Measurements from ENCODE around the gene HSPG2.
A peak's percentile ranks its signal among the peaks of the same experiment; 100 is the strongest.

Gene HSPG2

GRCh38 chr1:21942464-21942863 is 5.4 kb upstream of the HSPG2 start:
- no peak for TF ChIP-seq USF1 (IDR thresholded peaks at IDR 0.05)
- TF ChIP-seq FOXM1 (IDR thresholded peaks at IDR 0.05; ENCODE audit: borderline replicate concordance, low read depth), result no peak
- TF ChIP-seq ZBTB7A (IDR thresholded peaks at IDR 0.05; ENCODE audit: low read depth), result no peak
- no peak for TF ChIP-seq CREB1 (IDR thresholded peaks at IDR 0.05; ENCODE audit: low read depth)

GRCh38 chr1:21941370-21941769 is 4.3 kb upstream of the HSPG2 start:
- no peak for TF ChIP-seq EGR1 (IDR thresholded peaks at IDR 0.05)
- TF ChIP-seq ZBTB7A (IDR thresholded peaks at IDR 0.05; ENCODE audit: low read depth), result no peak
- TF ChIP-seq EP300 (IDR thresholded peaks at IDR 0.05; ENCODE audit: borderline replicate concordance), result no peak
- TF ChIP-seq REST (IDR thresholded peaks at IDR 0.05; ENCODE audit: low read depth), result no peak
- TF ChIP-seq CEBPB (IDR thresholded peaks at IDR 0.05), result no peak
- no peak for TF ChIP-seq CREB1 (IDR thresholded peaks at IDR 0.05; ENCODE audit: low read depth)
- no peak for TF ChIP-seq TEAD4 (IDR thresholded peaks at IDR 0.05)
- TF ChIP-seq TCF12 (IDR thresholded peaks at IDR 0.05; ENCODE audit: low read depth), result no peak
- TF ChIP-seq NFIC (IDR thresholded peaks at IDR 0.05), result no peak
- TF ChIP-seq MAX (IDR thresholded peaks at IDR 0.05), result no peak
- TF ChIP-seq YY1 (IDR thresholded peaks at IDR 0.05; ENCODE audit: low read depth), result no peak
- TF ChIP-seq USF1 (IDR thresholded peaks at IDR 0.05), result no peak
- TF ChIP-seq TAF1 (IDR thresholded peaks at IDR 0.05; ENCODE audit: low read depth), result no peak
- no peak for TF ChIP-seq RAD21 (IDR thresholded peaks at IDR 0.05; ENCODE audit: low read depth)
- TF ChIP-seq FOXM1 (IDR thresholded peaks at IDR 0.05; ENCODE audit: borderline replicate concordance, low read depth), result no peak

- TF ChIP-seq TCF12 (IDR thresholded peaks at IDR 0.05; ENCODE audit: low read depth) (no peak), MAX (IDR thresholded peaks at IDR 0.05) (no peak), REST (IDR thresholded peaks at IDR 0.05; ENCODE audit: low read depth) (no peak), YY1 (IDR thresholded peaks at IDR 0.05; ENCODE audit: low read depth) (no peak), NFIC (IDR thresholded peaks at IDR 0.05) (no peak), CREB1 (IDR thresholded peaks at IDR 0.05; ENCODE audit: low read depth) (no peak)
Observed at GRCh38 chr1:21940492-21940891, 3.4 kb upstream of the HSPG2 start.

- TF ChIP-seq CEBPB (IDR thresholded peaks at IDR 0.05), result no peak
- TF ChIP-seq NFIC (IDR thresholded peaks at IDR 0.05), result peak; percentile 94
- no peak for TF ChIP-seq YY1 (IDR thresholded peaks at IDR 0.05; ENCODE audit: low read depth)
- no peak for TF ChIP-seq TCF12 (IDR thresholded peaks at IDR 0.05; ENCODE audit: low read depth)
- TF ChIP-seq TEAD4 (IDR thresholded peaks at IDR 0.05), result peak; percentile 45; the same call in 1 of the 2 replicates
Observed at GRCh38 chr1:21939650-21940374, 2.7 kb upstream of the HSPG2 start.

- TF ChIP-seq EGR1 (IDR thresholded peaks at IDR 0.05) (no peak), EP300 (IDR thresholded peaks at IDR 0.05; ENCODE audit: borderline replicate concordance) (no peak)
Observed at GRCh38 chr1:21938732-21939538, 1.8 kb upstream of the HSPG2 start.

GRCh38 chr1:21937372-21938121 is 437 bp upstream of the HSPG2 start:
- TF ChIP-seq MAX (IDR thresholded peaks at IDR 0.05), result peak; percentile 94
- 0 out of 2 replicates have a peak, but pooled peaks have one; percentile 26 for TF ChIP-seq YY1 (IDR thresholded peaks at IDR 0.05; ENCODE audit: low read depth)
- TF ChIP-seq EGR1 (IDR thresholded peaks at IDR 0.05), result no peak
